GM23248 (cell line): ENCODE results near the gene GLP1R. TPM values are rescaled to one million over a fixed set of nuclear protein-coding genes. Genes with fewer than 3 reads are reported as not detected.

Experiments used
- DNase-seq: peaks from one replicate; pipeline ENCODE4 v3.0.0-alpha.2; 2015
- H2AFZ ChIP-seq: fragments of 200-600 bp; sonication (generic); 2 replicates; pipeline ENCODE4 v1.6.1; 2016; ENCODE audit warnings: antibody characterized with exemption
- H3F3A ChIP-seq: fragments of 200-600 bp; sonication (generic); 2 replicates; pipeline ENCODE4 v1.6.1; 2016; ENCODE audit warnings: mild to moderate bottlenecking, antibody characterized with exemption, mixed run types; ENCODE audit not compliant: insufficient read depth
- H3K27ac ChIP-seq: fragments of 200-600 bp; sonication (generic); 2 replicates; pipeline ENCODE4 v1.5.1; 2016; ENCODE audit warnings: mild to moderate bottlenecking
- H3K27me3 ChIP-seq: fragments of 200-600 bp; sonication (generic); replicated peaks from 2 replicates; pipeline ENCODE4 v1.6.1; 2016; ENCODE audit warnings: mild to moderate bottlenecking; ENCODE audit not compliant: insufficient read depth
- H3K36me3 ChIP-seq: fragments of 200-600 bp; sonication (generic); 2 replicates; pipeline ENCODE4 v1.6.1; 2016; ENCODE audit warnings: low read depth, mild to moderate bottlenecking
- H3K4me1 ChIP-seq: fragments of 200-600 bp; sonication (generic); 2 replicates; pipeline ENCODE4 v1.6.1; 2016; ENCODE audit warnings: mild to moderate bottlenecking; ENCODE audit not compliant: insufficient read depth
- H3K4me2 ChIP-seq: fragments of 200-600 bp; sonication (generic); one replicate; pipeline ENCODE4 v1.6.1; 2016; ENCODE audit warnings: mild to moderate bottlenecking; ENCODE audit not compliant: unreplicated experiment
- H3K4me3 ChIP-seq: fragments of 200-600 bp; sonication (generic); 2 replicates; pipeline ENCODE4 v1.5.1; 2016; ENCODE audit warnings: mild to moderate bottlenecking
- H3K79me2 ChIP-seq: fragments of 200-600 bp; sonication (generic); 2 replicates; pipeline ENCODE4 v1.6.1; 2016; ENCODE audit warnings: mild to moderate bottlenecking; ENCODE audit not compliant: insufficient read depth
- H3K9ac ChIP-seq: fragments of 200-600 bp; sonication (generic); 2 replicates; pipeline ENCODE4 v1.6.1; 2016; ENCODE audit warnings: mild to moderate bottlenecking
- H3K9me2 ChIP-seq: fragments of 200-600 bp; sonication (generic); 2 replicates; pipeline ENCODE4 v1.6.1; 2016; ENCODE audit warnings: mixed run types, mild to moderate bottlenecking, moderate library complexity; ENCODE audit not compliant: insufficient read depth
- H3K9me3 ChIP-seq: fragments of 200-600 bp; sonication (generic); one replicate; pipeline ENCODE4 v1.6.1; 2017; ENCODE audit warnings: low read depth
- H4K20me1 ChIP-seq: fragments of 200-600 bp; sonication (generic); 2 replicates; pipeline ENCODE4 v1.6.0; 2016; ENCODE audit not compliant: insufficient read depth
- EZH2 ChIP-seq: fragments of 200-600 bp; sonication (generic); IDR thresholded peaks from 2 replicates; pipeline ENCODE4 v1.6.1; 2018; ENCODE audit warnings: antibody characterized with exemption, mild to moderate bottlenecking; ENCODE audit not compliant: insufficient read depth, poor library complexity, severe bottlenecking
- EZH2phosphoT487 ChIP-seq: fragments of 200-600 bp; sonication (generic); IDR thresholded peaks from 2 replicates; pipeline ENCODE4 v1.6.1; 2018; ENCODE audit warnings: antibody characterized with exemption, moderate library complexity, mild to moderate bottlenecking, low read depth; ENCODE audit not compliant: insufficient read depth
- WGBS, 2 experiments: methylation state at CpG; one replicate each; pipeline ENCODE4 v1.1.6; 2015 to 2017; ENCODE audit warnings: low lambda C conversion rate in 2 of 2, low coverage in 1 of 2; ENCODE audit errors: missing lambda C conversion rate in 2 of 2; 5-methylcytosine and 5-hydroxymethylcytosine counted together
- in situ Hi-C: fragments of 300-500 bp; cut with MboI; formaldehyde crosslinking; loops from 2 replicates; pipeline ENCODE4 v1.15.0; 2020
- polyA plus RNA-seq: library from polyadenylated mRNA; unstranded; fragments of >200 nt; fragmentation: Nextera tagmentation; extraction: Ambion mirVana; gene quantifications from 2 replicates; pipeline ENCODE4 v1.2.1, GENCODE V29; 2016
- total RNA-seq: library from RNA; depleted of rRNA; stranded (reverse); fragments of >200 nt; shearing (Covaris generic); gene quantifications from 2 replicates; pipeline ENCODE4 v1.2.3, GENCODE V29; 2014

The GLP1R gene
- total and polyA plus RNA-seq, 2 experiments from 2014 or later, result not detected

GRCh38 chr6:39005774-39006173 is 42.8 kb upstream of the GLP1R start:
- no peak overlapping the region for H3K9ac ChIP-seq
- no peak overlapping the region for H3K4me2 ChIP-seq
- H4K20me1 ChIP-seq, result no peaks in the 10 kb centered on the region
- 17 to 20% methylated on average over 3 of the region's 3 CpGs for WGBS, 2 experiments
- no peak overlapping the region for H3K4me3 ChIP-seq
- H3K4me1 ChIP-seq, result no peaks in the 10 kb centered on the region
- peaks cover 4% of the 10 kb centered on the region; the same call in 1 of the 2 replicates for H3K27me3 ChIP-seq
- in situ Hi-C loops, result no loop called here
- TF ChIP-seq EZH2 (no peak), EZH2phosphoT487 (no peak)
- no peaks in the 10 kb centered on the region for H3K79me2 ChIP-seq
- H3F3A ChIP-seq, result no peaks in the 10 kb centered on the region
- no peaks in the 10 kb centered on the region for H3K36me3 ChIP-seq
- H3K9me2 ChIP-seq, result no peaks in the 10 kb centered on the region
- H2AFZ ChIP-seq, result no peak overlapping the region
- no peaks in the 10 kb centered on the region for H3K9me3 ChIP-seq
- DNase-seq, result no peak
- H3K27ac ChIP-seq, result no peak overlapping the region

GRCh38 chr6:39007575-39007974 is 41.0 kb upstream of the GLP1R start:
- Histone ChIP-seq H3F3A (no peaks in the 10 kb centered on the region), H3K4me2 (no peak overlapping the region), H3K4me3 (no peak overlapping the region), H4K20me1 (no peaks in the 10 kb centered on the region), H3K36me3 (no peaks in the 10 kb centered on the region), H3K9me3 (no peaks in the 10 kb centered on the region), H3K9ac (no peak overlapping the region), H2AFZ (no peak overlapping the region), H3K4me1 (no peaks in the 10 kb centered on the region), H3K27me3 (peaks cover 4% of the 10 kb centered on the region; the same call in 1 of the 2 replicates), H3K9me2 (no peaks in the 10 kb centered on the region), H3K79me2 (no peaks in the 10 kb centered on the region), H3K27ac (no peak overlapping the region)
- in situ Hi-C loops, result no loop called here
- no peak for DNase-seq
- 31 to 33% methylated on average over 2 to 3 of the region's 3 CpGs for WGBS, 2 experiments
- TF ChIP-seq EZH2, result no peak
- TF ChIP-seq EZH2phosphoT487, result no peak

- Histone ChIP-seq H3K4me3 (no peak overlapping the region), H3K9me2 (no peaks in the 10 kb centered on the region), H3K27me3 (peaks cover 4% of the 10 kb centered on the region; the same call in 1 of the 2 replicates), H3F3A (no peaks in the 10 kb centered on the region), H3K4me2 (no peak overlapping the region), H3K4me1 (no peaks in the 10 kb centered on the region), H3K79me2 (no peaks in the 10 kb centered on the region), H3K27ac (no peak overlapping the region), H3K9me3 (no peaks in the 10 kb centered on the region), H4K20me1 (no peaks in the 10 kb centered on the region), H2AFZ (no peak overlapping the region), H3K9ac (no peak overlapping the region), H3K36me3 (no peaks in the 10 kb centered on the region)
- 5 to 7% methylated on average over 1 of the region's 1 CpG for WGBS, 2 experiments
- in situ Hi-C loops, result no loop called here
- no peak for TF ChIP-seq EZH2
- TF ChIP-seq EZH2phosphoT487, result no peak
- DNase-seq, result no peak
Measured at GRCh38 chr6:39008737-39009136, 39.8 kb upstream of the GLP1R start.

DNA sequence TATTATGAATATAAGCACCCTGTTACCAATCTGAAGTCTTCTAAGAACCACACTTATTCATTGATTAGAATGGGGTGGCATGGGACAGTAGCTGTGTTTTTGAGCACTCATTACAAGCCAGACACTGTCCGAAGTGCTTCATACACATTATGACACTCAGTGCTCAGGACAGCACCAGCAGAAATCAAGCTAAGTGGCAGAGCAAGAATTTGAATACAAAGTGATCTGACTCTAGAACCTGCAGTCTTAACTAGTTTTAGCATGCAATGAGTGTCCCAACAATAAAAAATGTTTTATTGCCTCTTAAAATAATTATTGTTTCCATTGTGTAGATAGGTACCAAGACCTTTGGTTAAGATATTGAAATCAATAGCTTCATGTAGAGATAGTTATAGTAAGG is 39.1 kb upstream of the GLP1R start:
- no peaks in the 10 kb centered on the region for H3K9me2 ChIP-seq

More for the DNA sequence above, 39.1 kb upstream of the GLP1R start:
- WGBS, 2 experiments, result 0% methylated on average over 1 of the region's 1 CpG
- Histone ChIP-seq H3K9me3 (no peaks in the 10 kb centered on the region), H3K9ac (no peak overlapping the region), H3K4me2 (no peak overlapping the region), H3K27me3 (peaks cover 2% of the 10 kb centered on the region; the same call in 1 of the 2 replicates), H4K20me1 (no peaks in the 10 kb centered on the region), H3K27ac (no peak overlapping the region), H3K36me3 (no peaks in the 10 kb centered on the region), H3K79me2 (no peaks in the 10 kb centered on the region), H2AFZ (no peak overlapping the region), H3K4me3 (no peak overlapping the region), H3K4me1 (no peaks in the 10 kb centered on the region), H3F3A (no peaks in the 10 kb centered on the region)
- TF ChIP-seq EZH2 (no peak), EZH2phosphoT487 (no peak)
- in situ Hi-C loops, result no loop called here
- no peak for DNase-seq
